NCI-H146 (cell line): ENCODE measurements around the gene SLCO2A1.

Source experiments
- DNase-seq: peaks from one replicate; lab custom pipeline; 2025; lab: John Stamatoyannopoulos, UW

The SLCO2A1 gene

DNA sequence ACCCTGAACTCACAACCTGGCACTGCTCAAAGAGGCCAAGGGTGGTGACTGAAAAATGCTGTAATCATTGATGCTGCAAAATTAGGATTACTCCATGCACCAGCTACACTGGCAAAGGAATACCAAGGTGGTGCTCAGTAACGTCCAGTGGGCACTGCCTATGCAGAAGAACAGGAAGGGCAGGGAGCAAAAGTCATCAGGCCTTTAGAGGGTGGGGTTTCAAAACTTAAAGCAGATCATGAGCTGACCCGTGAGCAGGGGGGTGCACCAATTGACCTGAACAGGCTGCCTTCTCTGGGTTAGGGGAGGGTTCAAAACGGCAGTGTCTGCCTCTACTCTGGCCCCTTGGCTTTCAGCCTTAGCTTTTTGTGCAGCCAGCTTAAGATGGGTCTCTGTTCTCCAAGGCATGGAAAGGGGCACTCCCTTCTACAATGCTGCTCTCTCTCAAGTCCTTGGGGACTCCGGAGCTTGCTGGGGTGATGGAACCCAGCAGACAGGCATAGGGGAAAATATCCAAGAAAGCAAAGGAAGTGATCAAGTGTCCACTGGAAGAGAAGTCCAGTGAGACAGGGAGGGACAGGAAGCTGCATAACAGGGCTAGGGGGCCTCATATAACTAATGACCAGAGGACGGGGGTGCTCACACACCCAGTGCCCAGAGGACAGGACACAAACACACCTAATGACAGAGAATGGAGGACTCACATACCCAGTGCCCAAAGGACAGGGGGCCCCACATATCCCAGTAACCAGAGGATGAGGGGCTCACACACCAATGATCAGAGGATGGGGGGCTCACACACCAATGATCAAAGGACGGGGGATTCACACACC, 145.5 kb downstream of the SLCO2A1 start:
- DNase-seq, result no peak

DNA sequence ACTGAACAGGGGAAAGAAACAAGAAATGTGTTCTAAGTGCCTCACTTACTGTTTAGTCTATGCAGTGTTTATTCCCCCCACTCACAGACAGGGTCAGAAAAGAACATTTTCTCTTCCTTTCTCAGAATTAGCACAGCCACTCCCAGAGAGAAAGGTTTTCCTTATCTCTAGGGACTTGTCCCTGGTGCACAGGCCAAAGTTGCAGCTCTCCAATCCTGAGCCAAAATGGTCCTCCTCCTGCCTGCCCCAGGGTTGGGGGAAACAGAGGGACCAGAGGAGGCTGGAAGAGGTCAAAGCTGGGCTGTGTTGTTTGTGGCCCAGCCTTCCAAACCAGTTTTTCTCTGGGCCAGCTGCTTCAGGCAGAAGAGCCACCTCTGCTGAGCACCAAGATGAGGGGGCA, 146.1 kb downstream of the SLCO2A1 start:
- no peak for DNase-seq

- DNase-seq, result no peak
These were observed 146.6 kb downstream of the SLCO2A1 start for GRCh38 chr3:133882986-133883586.

GRCh38 chr3:133881939-133882825, 147.5 kb downstream of the SLCO2A1 start:
- no peak for DNase-seq

DNA sequence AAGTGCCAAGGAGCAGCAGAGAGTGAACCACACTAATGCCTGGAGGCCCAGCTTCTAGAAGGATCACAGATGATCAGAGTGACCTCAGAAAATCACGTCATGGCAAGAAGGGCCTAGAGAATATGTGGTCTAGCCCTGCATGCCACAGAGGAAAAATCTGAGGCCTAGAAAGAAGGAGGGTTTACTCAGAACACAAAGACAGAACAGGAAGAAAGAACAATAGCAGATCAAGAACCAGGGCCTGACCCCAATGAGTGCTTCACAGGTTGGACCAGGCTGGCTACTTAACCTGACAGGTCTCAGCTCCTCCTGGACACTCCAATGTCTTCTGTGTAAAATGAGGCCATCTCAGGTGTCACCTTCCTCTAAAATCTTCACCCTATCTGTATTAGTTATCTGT, 148.2 kb downstream of the SLCO2A1 start:
- no peak for DNase-seq

DNA sequence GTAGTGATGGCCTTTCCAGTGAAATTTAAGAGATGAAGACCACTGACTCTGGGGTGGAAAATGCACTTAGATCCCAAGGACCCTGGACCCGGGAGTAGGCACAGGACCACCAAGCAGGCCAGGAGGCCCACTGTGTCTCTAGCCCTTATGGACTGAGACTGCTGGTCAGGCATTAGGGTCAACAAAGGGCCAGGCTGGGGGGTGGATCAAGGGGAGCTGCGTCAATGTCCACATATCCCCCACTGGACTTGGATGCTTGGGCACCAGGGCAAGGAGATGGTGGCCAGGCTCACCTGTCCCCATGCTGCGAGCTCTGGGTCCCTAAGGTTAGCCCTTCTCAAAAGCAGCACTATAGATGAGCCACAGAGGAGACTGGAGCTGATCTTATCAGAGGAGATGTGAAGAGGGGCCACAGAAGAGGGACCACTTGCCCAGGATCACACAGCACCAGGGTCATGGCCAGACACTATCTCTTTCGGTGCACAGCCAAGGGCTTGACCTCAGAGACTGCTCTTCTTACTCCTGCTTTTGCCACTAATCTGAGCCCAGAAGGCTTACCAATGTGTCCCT, 148.8 kb downstream of the SLCO2A1 start:
- no peak for DNase-seq

GRCh38 chr3:133880287-133880686, 149.4 kb downstream of the SLCO2A1 start:
- no peak for DNase-seq

GRCh38 chr3:133878518-133878917, 151.2 kb downstream of the SLCO2A1 start:
- no peak for DNase-seq
